Airway epithelial cell (primary cell): Measurements from ENCODE around the gene SLC22A8. TPM values are rescaled to one million over a fixed set of nuclear protein-coding genes. Genes with fewer than 3 reads are reported as not detected.

Experiments used
- total RNA-seq: library from RNA; depleted of rRNA; stranded (reverse); fragments of >200 nt; gene quantifications from 2 replicates; pipeline ENCODE4 v1.2.3, GENCODE V29; 2015

SLC22A8 gene, protein sequence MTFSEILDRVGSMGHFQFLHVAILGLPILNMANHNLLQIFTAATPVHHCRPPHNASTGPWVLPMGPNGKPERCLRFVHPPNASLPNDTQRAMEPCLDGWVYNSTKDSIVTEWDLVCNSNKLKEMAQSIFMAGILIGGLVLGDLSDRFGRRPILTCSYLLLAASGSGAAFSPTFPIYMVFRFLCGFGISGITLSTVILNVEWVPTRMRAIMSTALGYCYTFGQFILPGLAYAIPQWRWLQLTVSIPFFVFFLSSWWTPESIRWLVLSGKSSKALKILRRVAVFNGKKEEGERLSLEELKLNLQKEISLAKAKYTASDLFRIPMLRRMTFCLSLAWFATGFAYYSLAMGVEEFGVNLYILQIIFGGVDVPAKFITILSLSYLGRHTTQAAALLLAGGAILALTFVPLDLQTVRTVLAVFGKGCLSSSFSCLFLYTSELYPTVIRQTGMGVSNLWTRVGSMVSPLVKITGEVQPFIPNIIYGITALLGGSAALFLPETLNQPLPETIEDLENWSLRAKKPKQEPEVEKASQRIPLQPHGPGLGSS
- not detected in 2 replicates for total RNA-seq

DNA sequence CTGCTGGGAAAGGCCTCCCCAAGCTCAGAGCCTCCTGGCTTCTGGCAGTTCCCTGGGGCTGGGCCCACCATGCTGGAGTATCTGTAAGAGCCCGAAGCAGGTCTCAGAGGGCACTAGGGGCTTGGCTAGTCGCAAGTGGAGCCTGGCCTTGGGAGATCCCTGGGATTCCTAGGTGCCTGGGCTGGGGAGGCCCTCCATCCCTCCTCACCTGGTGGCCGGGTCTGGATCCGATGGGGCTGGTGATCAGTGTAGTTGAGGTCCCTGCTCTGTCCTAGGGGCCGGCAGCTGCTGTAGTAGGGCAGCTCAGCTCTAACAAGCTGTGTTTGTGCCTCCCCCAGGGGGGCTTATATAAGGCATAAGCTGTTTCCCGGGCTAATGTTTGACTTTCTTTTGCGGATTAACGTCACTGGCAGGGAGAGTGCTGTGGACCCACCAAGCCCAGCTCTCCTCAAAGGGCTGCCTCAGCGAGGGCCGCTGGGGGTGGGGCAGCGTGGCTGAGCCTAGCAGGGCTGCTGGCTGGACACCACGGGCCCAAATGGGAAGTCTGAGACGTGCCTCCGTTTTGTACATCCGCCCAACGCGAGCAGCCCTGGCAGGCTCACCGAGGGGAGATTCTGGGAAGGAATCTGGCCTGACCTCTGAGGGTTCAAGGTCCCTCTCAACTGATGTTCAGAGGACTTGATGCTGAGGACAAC is at the start of gene SLC22A8:
SLC22A8 (minus strand) TSS at position 321 of the 695 bp plus-strand sequence. CDS start 883 bp downstream, outside the sequence.

DNA sequence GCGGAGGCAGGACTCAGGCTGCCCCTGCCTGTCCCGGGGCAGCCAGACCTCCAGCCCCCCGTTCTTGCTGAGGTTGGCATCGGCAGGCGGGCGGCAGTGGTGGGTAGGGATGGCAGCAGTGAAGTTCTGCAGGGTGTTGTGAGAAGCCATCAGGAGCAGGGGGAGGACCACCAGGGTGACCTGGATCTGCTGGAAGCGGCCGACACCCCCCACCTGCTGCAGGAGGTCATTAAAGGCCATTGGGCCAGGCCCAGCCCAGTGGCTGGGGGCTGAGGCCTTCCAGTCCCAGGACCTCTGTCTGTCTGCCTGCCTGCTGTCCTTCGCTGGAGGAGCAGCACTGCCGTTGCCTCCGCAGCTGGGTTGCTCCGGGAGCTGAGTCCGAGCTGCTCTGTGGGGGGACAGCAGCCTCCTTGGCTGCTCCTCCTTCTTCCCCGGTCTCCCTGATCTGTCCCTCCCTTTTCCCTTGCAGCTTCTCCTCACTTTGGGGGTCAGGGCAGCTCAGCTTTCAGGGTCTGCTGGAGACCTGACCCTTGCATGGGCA is 31.1 kb downstream of the SLC22A8 start, which contains the start of gene SLC22A6:
SLC22A6 (minus strand) TSS at position 517 of the 541 bp plus-strand sequence; CDS start at position 240, 277 bp downstream.

Other genes starting within 250 kb of the SLC22A8 start
- 18.2 and 18.3 TPM in 2 replicates for gene TAF6L, start 244.4 kb downstream of the SLC22A8 start, total RNA-seq
- gene TMEM179B, start 228.4 kb downstream of the SLC22A8 start, total RNA-seq, result 56.6 and 63.5 TPM in 2 replicates
- 23.5 and 27.9 TPM in 2 replicates for gene TMEM223, start 223.8 kb downstream of the SLC22A8 start, total RNA-seq
- 33.6 and 34.0 TPM in 2 replicates for gene NXF1, start 210.4 kb downstream of the SLC22A8 start, total RNA-seq
- 18.2 and 25.3 TPM in 2 replicates for gene STX5, start 183.8 kb downstream of the SLC22A8 start, total RNA-seq
- not detected in 2 replicates for gene TEX54, start 183.0 kb downstream of the SLC22A8 start, total RNA-seq
- 67.6 and 70.5 TPM in 2 replicates for gene WDR74, start 176.3 kb downstream of the SLC22A8 start, total RNA-seq
- gene SLC3A2, start 134.9 kb downstream of the SLC22A8 start, total RNA-seq, result 327 and 333 TPM in 2 replicates
- gene CHRM1, start 94.5 kb downstream of the SLC22A8 start, total RNA-seq, result not detected in 2 replicates
- gene SLC22A6, start 30.9 kb downstream of the SLC22A8 start, total RNA-seq, result not detected in 2 replicates
- not detected in 2 replicates for gene SLC22A24, start 128.4 kb upstream of the SLC22A8 start, total RNA-seq
- not detected in 2 replicates for gene SLC22A25, start 227.8 kb upstream of the SLC22A8 start, total RNA-seq